HepG2 (cell line): ENCODE measurements around the gene DIP2C. TPM values are rescaled to one million over a fixed set of nuclear protein-coding genes. Genes with fewer than 3 reads are reported as not detected.

Source experiments
- ATAC-seq: fragments of 200-7000 bp; cut with Tn5 transposase; 3 replicates; pipeline ENCODE4 v1.9.1; 2020; ENCODE audit warnings: mild to moderate bottlenecking, moderate library complexity
- BruUV-seq: library from RNA; stranded (reverse); fragments of 400-500 nt; replicated peaks from 2 replicates; lab custom pipeline; 2021; lab: Mats Ljungman, UMichigan
- CTCF ChIA-PET: fragments of 300-600 bp; formaldehyde crosslinking; extraction: SDS; loops from one replicate; lab custom pipeline; 2021; ENCODE audit warnings: low total read pairs, inconsistent platforms, low intra/inter-chr PET ratio; lab: Yijun Ruan, JAX
- POLR2A ChIA-PET: fragments of 350-600 bp; sonication (Branson Sonifier 250); formaldehyde crosslinking; loops from one replicate; lab custom pipeline; 2020; ENCODE audit warnings: antibody characterized with exemption, inconsistent platforms; lab: Yijun Ruan, JAX
- DNase-seq: peaks from one replicate; pipeline ENCODE4 v3.0.0-alpha.2; 2015; ENCODE audit warnings: low spot score
- FAIRE-seq: peaks from 3 replicates; lab custom pipeline; 2011; peaks lifted over from hg19 to GRCh38; lab: Jason Lieb, UNC
- H2AFZ ChIP-seq: one replicate; pipeline ENCODE4 v1.6.1; 2011; ENCODE audit warnings: low read length, inconsistent platforms
- H3K27ac ChIP-seq: fragments of 300-600 bp; 3 replicates; pipeline ENCODE4 v1.8.0; 2011; ENCODE audit warnings: mixed run types, mild to moderate bottlenecking, mixed read lengths, low read length, inconsistent platforms; ENCODE audit not compliant: insufficient read depth; ENCODE audit errors: extremely low read length
- H3K27me3 ChIP-seq, 2 experiments: fragments of 200-600 bp in 1 of 2; 2 replicates in 1 of 2; 3 replicates in 1 of 2; pipeline versions ENCODE4 v1.6.0 to v1.8.0; 2011; ENCODE audit warnings: low read length in 2 of 2, mild to moderate bottlenecking in 2 of 2, moderate library complexity in 2 of 2, inconsistent platforms in 1 of 2; ENCODE audit not compliant: insufficient read depth in 2 of 2, control insufficient read depth in 1 of 2
- H3K36me3 ChIP-seq, 2 experiments: fragments of 200-600 bp in 1 of 2; replicated peaks in 1 of 2; 2 replicates in 1 of 2; 3 replicates in 1 of 2; pipeline versions ENCODE4 v1.5.1 to v1.8.0; 2011; ENCODE audit warnings: low read length in 2 of 2, inconsistent platforms in 1 of 2; ENCODE audit not compliant: insufficient read depth in 2 of 2, control insufficient read depth in 1 of 2
- H3K4me1 ChIP-seq: 2 replicates; pipeline ENCODE4 v1.5.1; 2012; ENCODE audit warnings: low read length, inconsistent platforms; ENCODE audit not compliant: insufficient read depth
- H3K4me2 ChIP-seq: 2 replicates; pipeline ENCODE4 v1.6.0; 2011; ENCODE audit warnings: low read depth, low read length, inconsistent platforms
- H3K4me3 ChIP-seq, 3 experiments: fragments of 200-600 bp in 1 of 3; sonication (generic), shearing (Covaris generic) in 1 of 3; replicated peaks in 1 of 3; 2 replicates each; pipeline ENCODE4 v1.5.1; 2011 to 2016; ENCODE audit warnings: low read length in 3 of 3, inconsistent platforms in 2 of 3, low read depth in 2 of 3, mild to moderate bottlenecking in 2 of 3, control low read depth in 1 of 3, mixed read lengths in 1 of 3; ENCODE audit not compliant: insufficient read depth in 1 of 3
- H3K79me2 ChIP-seq: one replicate; pipeline ENCODE4 v1.6.1; 2011; ENCODE audit warnings: low read length, inconsistent platforms; ENCODE audit not compliant: insufficient read depth
- H3K9ac ChIP-seq: 2 replicates; pipeline ENCODE4 v1.6.0; 2011; ENCODE audit warnings: mild to moderate bottlenecking, low read depth, low read length, inconsistent platforms; ENCODE audit not compliant: insufficient read depth
- H3K9me3 ChIP-seq: 2 replicates; pipeline ENCODE4 v1.5.1; 2012; ENCODE audit warnings: mild to moderate bottlenecking, low read length
- H4K20me1 ChIP-seq: 2 replicates; pipeline ENCODE4 v1.6.0; 2011; ENCODE audit warnings: inconsistent platforms, mild to moderate bottlenecking, low read length, moderate library complexity; ENCODE audit not compliant: insufficient read depth
- E2F2 ChIP-seq: sonication (generic); formaldehyde crosslinking; IDR thresholded peaks from 2 replicates; pipeline ENCODE4 v1.4.0; 2020; ENCODE audit warnings: missing genetic modification reagents, borderline replicate concordance
- ERF ChIP-seq: IDR thresholded peaks from 2 replicates; pipeline ENCODE4 v1.6.1; 2018; ENCODE audit warnings: missing biosample characterization, missing genetic modification reagents
- FUBP1 ChIP-seq: sonication (generic); formaldehyde crosslinking; IDR thresholded peaks from 2 replicates; pipeline ENCODE4 v1.5.1; 2020; ENCODE audit warnings: missing genetic modification reagents, mild to moderate bottlenecking, borderline replicate concordance
- GABPB1 ChIP-seq: IDR thresholded peaks from 2 replicates; pipeline ENCODE4 v1.6.1; 2016; ENCODE audit warnings: mild to moderate bottlenecking, missing genetic modification reagents, moderate library complexity, missing compliant biosample characterization
- HHEX ChIP-seq: IDR thresholded peaks from 2 replicates; pipeline ENCODE4 v1.6.1; 2016; ENCODE audit warnings: control low read depth
- KDM3A ChIP-seq: IDR thresholded peaks from 2 replicates; pipeline ENCODE4 v1.6.1; 2018; ENCODE audit warnings: low read depth, missing compliant biosample characterization
- PAWR ChIP-seq: sonication (generic); formaldehyde crosslinking; IDR thresholded peaks from 2 replicates; pipeline ENCODE4 v1.4.0; 2020; ENCODE audit warnings: missing genetic modification reagents, mild to moderate bottlenecking, borderline replicate concordance
- RAD21 ChIP-seq: fragments of 450-650 bp; formaldehyde crosslinking; IDR thresholded peaks from 2 replicates; pipeline ENCODE4 v1.5.0; 2020; ENCODE audit warnings: mild to moderate bottlenecking
- RNF219 ChIP-seq: sonication (generic); formaldehyde crosslinking; IDR thresholded peaks from 2 replicates; pipeline ENCODE4 v1.5.0; 2020; ENCODE audit warnings: mild to moderate bottlenecking, missing genetic modification reagents
- SNAPC5 ChIP-seq: sonication (generic); formaldehyde crosslinking; IDR thresholded peaks from 2 replicates; pipeline ENCODE4 v1.8.1; 2023; ENCODE audit warnings: mild to moderate bottlenecking, missing genetic modification reagents, borderline replicate concordance
- YEATS2 ChIP-seq: sonication (generic); formaldehyde crosslinking; IDR thresholded peaks from 2 replicates; pipeline ENCODE4 v1.4.0; 2020; ENCODE audit warnings: missing genetic modification reagents, borderline replicate concordance
- ZNF350 ChIP-seq: sonication (generic); formaldehyde crosslinking; IDR thresholded peaks from 2 replicates; pipeline ENCODE4 v1.4.0; 2020; ENCODE audit warnings: mild to moderate bottlenecking, low read depth, missing genetic modification reagents, borderline replicate concordance
- ZNF496 ChIP-seq: sonication (generic); formaldehyde crosslinking; IDR thresholded peaks from 2 replicates; pipeline ENCODE4 v1.8.1; 2023; ENCODE audit warnings: mild to moderate bottlenecking, moderate library complexity, missing genetic modification reagents; ENCODE audit not compliant: insufficient replicate concordance
- ZNF703 ChIP-seq: sonication (generic); formaldehyde crosslinking; IDR thresholded peaks from 2 replicates; pipeline ENCODE4 v1.5.1; 2020; ENCODE audit warnings: missing genetic modification reagents, mild to moderate bottlenecking, moderate library complexity, borderline replicate concordance
- ZNF775 ChIP-seq: sonication (generic); formaldehyde crosslinking; IDR thresholded peaks from 2 replicates; pipeline ENCODE4 v1.4.0; 2020; ENCODE audit warnings: missing genetic modification reagents, mild to moderate bottlenecking, moderate library complexity, borderline replicate concordance
- ZNF850 ChIP-seq: sonication (generic); formaldehyde crosslinking; conservative IDR thresholded peaks from 2 replicates; pipeline ENCODE4 v1.9.0; 2021; ENCODE audit warnings: mild to moderate bottlenecking, missing genetic modification reagents
- WGBS: methylation state at CpG from one replicate; pipeline ENCODE4 v1.1.6; 2017; ENCODE audit warnings: low lambda C conversion rate; 5-methylcytosine and 5-hydroxymethylcytosine counted together
- in situ Hi-C: cut with HindIII; loops from 2 replicates; pipeline ENCODE4 v1.10.0; 2017; ENCODE audit warnings: low pct_unique_long_range_greater_than_20kb; ENCODE audit not compliant: extremely low pct_ligation_motif_present
- intact Hi-C: fragments of 100-400 bp; cut with micrococcal nuclease; formaldehyde crosslinking; loops from one replicate; pipeline ENCODE4 v1.10.0; 2022; ENCODE audit not compliant: unreplicated experiment
- polyA plus RNA-seq, 8 experiments: library from polyadenylated mRNA; depleted of rRNA in 3 of 8; stranded (reverse) in 7 of 8; unstranded in 1 of 8; fragments of >200 nt; fragmentation: Illumina TruSeq in 4 of 8; extraction: Trizol in 4 of 8; gene quantifications; 2 replicates each; pipeline versions ENCODE4 v1.2.1 to v1.2.3, GENCODE V29; 2011 to 2016; ENCODE audit warnings: low read depth in 4 of 8, missing spikeins in 1 of 8, mixed read lengths in 1 of 8; ENCODE audit not compliant: insufficient read depth in 1 of 8
- total RNA-seq, 5 experiments: library from RNA; depleted of rRNA; stranded (reverse); fragments of >200 nt; fragmentation: Illumina TruSeq; extraction: Trizol; gene quantifications; 2 replicates each; pipeline ENCODE4 v1.2.3, GENCODE V29; 2016; ENCODE audit warnings: low read depth in 1 of 5
- TF ChIP-seq, protein P1 (sequence below): sonication (generic); formaldehyde crosslinking; IDR thresholded peaks from 2 replicates; pipeline ENCODE4 v1.5.0; 2020; ENCODE audit warnings: missing genetic modification reagents

The DIP2C gene
- total and polyA plus RNA-seq, 2 of the 13 experiments (the other 11 are each of a cell fraction or from before 2014, with no cell fraction given), result 2.2 to 2.7 TPM

GRCh38 chr10:392705-393037, 296.8 kb downstream of the DIP2C start (continued):
- TF ChIP-seq, protein P1, sequence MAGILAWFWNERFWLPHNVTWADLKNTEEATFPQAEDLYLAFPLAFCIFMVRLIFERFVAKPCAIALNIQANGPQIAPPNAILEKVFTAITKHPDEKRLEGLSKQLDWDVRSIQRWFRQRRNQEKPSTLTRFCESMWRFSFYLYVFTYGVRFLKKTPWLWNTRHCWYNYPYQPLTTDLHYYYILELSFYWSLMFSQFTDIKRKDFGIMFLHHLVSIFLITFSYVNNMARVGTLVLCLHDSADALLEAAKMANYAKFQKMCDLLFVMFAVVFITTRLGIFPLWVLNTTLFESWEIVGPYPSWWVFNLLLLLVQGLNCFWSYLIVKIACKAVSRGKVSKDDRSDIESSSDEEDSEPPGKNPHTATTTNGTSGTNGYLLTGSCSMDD, result no peak
- TF ChIP-seq RNF219 (CRISPR knock-in tag), result no peak
- no peak for TF ChIP-seq YEATS2 (CRISPR knock-in tag)
- TF ChIP-seq ZNF496 (CRISPR knock-in tag), result no peak
- TF ChIP-seq GABPB1 (CRISPR knock-in tag), result no peak
- no peak for TF ChIP-seq ZNF775 (CRISPR knock-in tag)
- TF ChIP-seq ZNF350, result no peak
- TF ChIP-seq ZNF703 (CRISPR knock-in tag), result no peak
- TF ChIP-seq RAD21 (CRISPR knock-in tag), result no peak

- BruUV-seq, result no TSS peak
- peaks cover 15% of the 10 kb centered on the region for H3K4me1 ChIP-seq
- DNase-seq, result no peak
- WGBS, result 93% methylated on average over 18 of the region's 27 CpGs
- FAIRE-seq, result no peak
- H3K9me3 ChIP-seq, result no peaks in the 10 kb centered on the region
- H3K27ac ChIP-seq, result no peak overlapping the region
- ChIA-PET POLR2A (no interaction called here), CTCF (no interaction called here)
- no peaks in the 10 kb centered on the region; a peak in 1 of 5 replicates for H3K36me3 ChIP-seq
- H3K79me2 ChIP-seq, result no peaks in the 10 kb centered on the region
- no peak overlapping the region for H2AFZ ChIP-seq
- H3K4me2 ChIP-seq, result no peak overlapping the region
- in situ Hi-C loops, result no loop called here
- no peaks in the 10 kb centered on the region for H4K20me1 ChIP-seq
- ATAC-seq, result no peak
- no peak overlapping the region for H3K4me3 ChIP-seq
- H3K9ac ChIP-seq, result no peak overlapping the region
- intact Hi-C loops, result no loop called here
- H3K27me3 ChIP-seq, result no peaks in the 10 kb centered on the region
- TF ChIP-seq KDM3A (no peak), HHEX (CRISPR knock-in tag) (no peak), ERF (CRISPR knock-in tag) (no peak), E2F2 (CRISPR knock-in tag) (no peak), PAWR (no peak), ZNF850 (CRISPR knock-in tag) (no peak), FUBP1 (no peak), SNAPC5 (no peak)
Measured at GRCh38 chr10:391847-392704, 297.4 kb downstream of the DIP2C start.
